Smooth muscle cell of the brain vasculature (primary cell): ENCODE data around the gene ERGIC3.
"Not testable (repeated sequence)": the region's sequence is repeated elsewhere in the genome, so short reads cannot be mapped to it uniquely, and the experiment has no call there.

Source experiments
- DNase-seq: peaks from one replicate; pipeline ENCODE4 v3.0.0-alpha.2; 2012; ENCODE audit warnings: low read depth, low spot score

ERGIC3 gene

GRCh38 chr20:35517767-35518166 is 24.1 kb upstream of the ERGIC3 start:
- not testable (repeated sequence) for DNase-seq

DNA sequence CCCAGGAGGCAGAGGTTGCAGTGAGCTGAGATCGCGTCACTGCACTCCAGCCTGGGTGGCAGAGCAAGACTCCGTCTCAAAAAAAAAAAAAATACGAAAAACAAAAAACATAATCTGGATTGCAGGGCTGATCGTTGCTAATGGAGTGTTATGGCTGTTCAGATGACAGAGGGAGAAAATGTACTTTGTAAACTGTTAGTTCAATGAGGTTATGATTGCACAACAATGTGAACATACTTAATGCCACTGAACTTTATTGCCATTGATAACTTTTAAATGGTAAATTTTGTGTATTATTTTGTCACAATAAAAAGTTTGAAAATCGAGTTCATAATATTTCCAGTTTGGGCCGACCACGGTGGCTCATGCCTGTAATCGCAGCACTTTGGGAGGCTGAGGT is 22.9 kb upstream of the ERGIC3 start:
- no peak for DNase-seq

DNA sequence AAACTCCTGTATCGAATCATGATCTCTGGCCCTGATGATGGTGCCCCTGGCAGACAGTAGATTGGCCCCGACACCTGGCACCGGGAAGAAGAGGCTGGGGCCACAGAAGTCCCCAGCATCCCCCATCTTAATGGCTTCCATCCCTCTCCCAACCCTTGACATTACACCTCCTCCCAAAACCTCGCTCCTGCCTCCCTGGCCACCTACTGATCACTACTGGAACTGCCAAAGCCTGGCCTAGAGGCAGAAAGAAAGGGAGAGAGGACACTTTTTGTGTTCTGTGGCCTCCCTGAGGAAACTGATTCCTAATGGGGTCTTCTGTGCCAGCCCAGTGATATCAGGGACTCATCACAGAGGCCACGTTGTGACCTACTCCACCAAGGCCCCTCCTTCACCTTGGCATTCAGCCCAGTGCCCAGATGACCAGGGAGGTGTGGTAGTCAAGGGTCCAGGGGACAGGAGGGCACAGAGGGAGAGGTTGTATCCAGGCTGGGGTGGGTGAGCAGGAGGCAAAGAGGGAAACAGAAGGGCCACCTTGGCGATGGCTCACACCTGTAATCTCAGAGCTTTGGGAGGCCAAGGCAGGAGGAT is 18.5 kb upstream of the ERGIC3 start:
- DNase-seq = no peak

DNA sequence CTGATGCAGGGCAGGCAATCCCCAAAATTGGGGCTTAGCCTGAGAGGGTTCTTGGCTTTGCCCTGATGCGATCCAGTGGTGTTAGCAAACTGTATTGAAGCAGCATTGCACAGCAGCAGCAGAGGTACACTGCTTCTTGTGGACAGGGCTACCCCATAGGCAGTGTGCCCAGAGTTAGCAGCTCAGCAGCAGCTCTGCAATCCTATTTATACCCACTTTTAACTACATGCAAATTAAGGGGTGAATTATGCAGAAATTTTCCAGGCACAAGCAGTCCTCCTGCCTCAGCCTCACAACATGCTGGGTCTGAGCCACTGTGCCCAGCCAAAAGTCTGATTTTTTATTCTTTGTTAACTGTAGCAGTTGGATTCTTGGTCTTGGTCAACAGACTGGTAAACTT is 16.2 kb upstream of the ERGIC3 start:
- DNase-seq = no peak

GRCh38 chr20:35527122-35527769 is 14.6 kb upstream of the ERGIC3 start:
- DNase-seq = no peak

GRCh38 chr20:35529552-35529951 is 12.3 kb upstream of the ERGIC3 start, which contains the start of gene C20orf173:
Gene C20orf173 (minus strand): TSS chr20:35529652. CDS start chr20:35529373, 279 bp downstream.
- no peak for DNase-seq

DNA sequence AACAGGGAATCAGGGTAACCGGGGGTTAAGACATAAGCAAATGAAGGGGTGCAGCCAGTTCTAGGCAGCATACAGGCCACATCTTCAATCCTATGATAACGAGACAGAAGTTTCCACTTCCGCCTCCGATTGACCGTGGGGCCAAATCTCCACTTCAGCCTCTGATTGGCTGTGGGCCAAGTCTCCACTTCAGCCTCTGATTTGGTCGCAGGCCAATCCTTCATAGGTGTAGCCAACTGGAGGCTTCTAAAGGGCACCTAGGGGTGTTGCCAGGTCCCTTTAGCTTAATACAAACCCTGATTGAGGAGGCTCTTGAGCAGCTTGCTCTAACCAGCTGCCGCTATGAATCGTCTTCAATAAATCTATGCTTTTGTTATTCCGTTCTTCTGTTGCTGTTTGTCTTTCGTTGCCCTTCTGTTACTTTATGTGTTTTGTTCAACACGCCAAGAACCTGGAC is 2.1 kb upstream of the ERGIC3 start:
- DNase-seq = no peak

GRCh38 chr20:35541118-35541782 is 628 bp upstream of the ERGIC3 start:
- no peak for DNase-seq

GRCh38 chr20:35542990-35543389 is 1.1 kb downstream of the ERGIC3 start:
- no peak for DNase-seq

DNA sequence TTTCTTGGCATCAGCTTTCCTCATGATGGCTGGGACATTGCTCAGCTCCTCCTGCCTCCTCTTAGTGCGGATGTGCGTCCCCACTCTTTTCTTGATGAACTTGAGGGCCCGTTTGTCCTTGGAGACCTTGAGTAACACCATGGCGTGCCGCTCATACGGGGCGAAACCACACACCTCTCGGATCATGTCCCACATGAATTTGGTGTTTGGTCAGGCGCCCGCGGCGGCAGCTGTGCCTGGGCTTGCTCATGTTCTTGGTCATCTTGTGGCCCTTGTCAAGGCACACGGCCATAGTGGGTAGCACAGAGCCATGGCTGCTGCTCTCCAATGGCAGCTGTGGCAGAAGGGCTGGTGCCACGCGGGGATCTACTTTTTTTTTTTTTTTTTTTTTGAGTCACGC is 2.6 kb downstream of the ERGIC3 start:
- no peak for DNase-seq

- DNase-seq = peak; percentile 50
Observed at GRCh38 chr20:35544941-35545340, 3.1 kb downstream of the ERGIC3 start.

DNA sequence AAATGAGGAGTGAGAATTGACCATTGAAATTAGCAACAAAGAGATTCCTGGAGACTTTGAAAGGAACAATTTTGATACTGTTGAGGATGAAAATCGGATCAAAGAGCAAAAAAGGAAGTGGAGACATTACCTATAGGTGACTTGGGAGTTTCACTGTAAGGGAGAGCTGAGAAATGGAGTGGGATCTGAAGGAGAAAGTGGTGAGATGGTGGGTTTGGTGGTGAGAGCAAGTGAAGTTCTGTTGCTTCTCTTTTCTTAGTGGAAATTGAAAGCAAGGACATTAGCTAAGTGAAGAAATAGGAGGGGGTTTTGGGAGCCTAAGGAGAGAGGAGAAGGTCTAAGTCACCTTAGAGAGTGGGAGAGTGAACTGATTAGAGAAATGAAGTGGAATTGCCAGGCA is 4.2 kb downstream of the ERGIC3 start:
- no peak for DNase-seq

DNA sequence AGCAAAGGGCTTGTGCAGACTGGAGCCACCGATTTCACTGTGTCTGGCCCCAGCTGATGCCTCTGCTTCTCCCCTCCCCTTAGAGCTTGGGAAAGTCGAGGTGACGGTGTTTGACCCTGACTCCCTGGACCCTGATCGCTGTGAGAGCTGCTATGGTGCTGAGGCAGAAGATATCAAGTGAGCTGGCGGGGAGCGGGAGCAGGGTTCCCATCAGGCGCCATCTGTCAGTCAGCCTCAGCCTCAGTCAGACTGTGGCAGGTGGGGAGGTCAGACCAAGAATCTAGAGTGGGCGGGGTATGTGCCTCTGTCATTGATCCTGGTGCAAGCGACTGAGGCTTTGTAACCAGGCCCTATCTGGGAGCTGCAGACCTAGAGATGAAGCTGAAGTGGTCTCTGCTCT is 5.5 kb downstream of the ERGIC3 start:
- DNase-seq = no peak

- no peak for DNase-seq
Observed at GRCh38 chr20:35551503-35551902, 9.6 kb downstream of the ERGIC3 start.

DNA sequence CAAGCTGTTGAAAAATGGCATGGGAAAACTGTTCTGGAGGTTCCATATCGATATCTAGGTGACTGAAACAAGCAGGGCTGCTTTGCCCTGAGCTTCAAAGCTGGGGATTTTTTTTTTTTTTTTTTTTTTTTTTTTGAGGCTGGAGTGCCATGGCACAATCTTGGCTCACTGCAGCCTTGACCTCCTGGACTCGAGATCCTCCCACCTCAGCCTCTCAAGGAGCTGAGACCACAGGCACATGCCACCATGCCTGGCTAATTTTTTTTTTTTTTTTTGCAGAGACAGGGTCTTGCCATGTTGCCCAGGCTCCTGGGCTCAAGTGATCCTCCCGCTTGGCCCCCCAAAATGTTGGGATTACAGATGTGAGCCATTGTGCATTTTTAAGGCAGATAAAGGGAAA is 11.0 kb downstream of the ERGIC3 start:
- no peak for DNase-seq

DNA sequence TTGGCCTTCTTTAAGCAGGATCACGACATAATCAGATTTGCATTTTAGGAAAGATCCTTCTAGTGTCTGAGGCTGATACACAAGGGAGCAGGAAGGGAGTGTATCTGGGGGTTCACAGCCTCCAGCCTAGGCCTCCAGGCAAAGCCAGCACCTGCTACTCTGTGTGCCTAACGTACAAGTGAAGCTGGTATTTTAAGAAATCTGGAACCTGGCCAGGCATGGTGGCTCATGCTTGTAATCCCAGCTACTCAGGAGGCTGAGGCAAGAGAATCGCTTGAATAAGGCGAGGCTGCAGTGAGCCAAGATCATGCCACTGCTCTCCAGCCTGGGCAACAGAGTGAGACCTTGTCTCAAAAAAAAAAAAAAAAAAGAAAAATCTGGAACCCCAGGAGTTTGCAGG is 13.6 kb downstream of the ERGIC3 start:
- not testable (repeated sequence) for DNase-seq

DNA sequence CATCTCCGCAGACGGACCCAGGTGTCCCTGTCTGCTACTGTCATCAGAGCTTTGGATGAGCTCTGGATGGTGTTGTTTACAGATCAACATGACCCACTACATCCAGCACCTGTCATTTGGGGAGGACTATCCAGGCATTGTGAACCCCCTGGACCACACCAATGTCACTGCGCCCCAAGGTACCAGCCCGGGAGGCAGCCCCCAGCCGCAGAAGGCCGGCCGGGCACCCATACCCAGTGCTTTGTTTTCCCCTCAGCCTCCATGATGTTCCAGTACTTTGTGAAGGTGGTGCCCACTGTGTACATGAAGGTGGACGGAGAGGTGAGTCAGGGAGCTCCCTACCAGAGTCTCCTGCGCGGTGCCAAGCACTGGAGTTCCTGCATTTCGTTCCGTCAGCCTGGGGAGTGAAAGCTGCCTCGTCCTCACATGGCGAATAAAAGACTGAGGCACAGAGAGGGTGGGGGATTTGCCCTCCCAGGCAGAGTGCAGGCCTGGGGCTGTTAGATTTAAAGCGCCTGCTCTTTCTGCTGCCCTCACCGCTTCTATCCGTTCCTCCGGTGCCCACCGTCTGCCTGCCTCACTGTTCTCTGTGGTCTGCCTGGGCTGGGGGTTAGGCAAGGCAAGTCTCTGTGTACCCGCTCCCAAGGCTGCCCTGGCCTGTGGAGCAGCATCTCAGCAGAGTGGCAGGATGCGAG is 14.2 kb downstream of the ERGIC3 start:
- no peak for DNase-seq

GRCh38 chr20:35556871-35557270 is 15.0 kb downstream of the ERGIC3 start:
- no peak for DNase-seq

DNA sequence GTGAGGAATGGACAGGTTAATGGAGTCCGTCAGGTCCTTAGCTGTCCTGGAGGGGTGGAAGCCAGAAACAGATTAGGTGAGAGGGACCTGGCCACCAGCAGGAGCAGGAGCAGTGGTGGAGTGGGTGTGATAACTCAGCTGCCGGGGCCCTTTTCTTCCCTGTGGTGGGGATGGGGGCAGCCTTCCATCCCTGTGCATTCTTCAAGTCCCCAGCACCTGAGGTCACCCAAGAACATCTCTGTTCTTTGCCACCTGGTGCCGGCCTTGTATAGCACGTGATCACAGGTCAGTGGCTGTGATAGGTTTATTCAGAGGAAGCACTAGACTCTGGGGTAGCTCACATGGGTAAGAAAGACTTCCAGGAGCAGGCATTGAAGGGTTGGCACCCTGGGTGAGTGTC is 16.6 kb downstream of the ERGIC3 start:
- no peak for DNase-seq

DNA sequence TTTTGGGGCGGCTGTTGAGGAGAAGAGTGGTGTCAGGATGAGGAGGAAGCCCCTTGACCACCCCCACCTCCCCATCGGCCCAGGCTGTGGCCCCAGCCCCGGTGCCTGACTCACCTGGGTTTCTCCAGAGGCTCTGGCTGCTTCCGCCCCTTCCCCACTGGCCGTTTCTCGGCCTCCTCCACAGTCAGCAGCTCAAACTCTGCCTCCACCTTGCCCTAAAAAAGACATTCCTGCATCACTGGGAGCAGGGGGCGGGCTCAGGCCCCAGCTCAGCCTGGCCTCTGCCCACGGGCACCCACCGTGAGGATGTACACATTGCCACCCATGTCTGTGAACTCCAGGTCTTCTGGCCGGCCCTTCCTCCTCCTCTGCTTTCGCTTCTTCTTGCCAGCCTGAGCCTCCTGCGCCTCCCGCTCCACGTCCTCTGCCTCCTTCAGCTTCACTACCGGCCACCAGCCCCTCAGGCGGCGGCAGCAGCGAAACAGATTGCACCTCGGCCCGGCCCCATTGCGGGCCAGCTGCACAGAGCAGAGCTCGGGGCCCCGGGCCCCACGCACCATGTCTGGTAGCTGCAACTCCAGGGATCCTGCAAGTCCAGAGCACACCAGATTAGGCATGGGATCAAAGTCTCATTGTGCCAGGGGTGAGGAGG is 17.3 kb downstream of the ERGIC3 start:
- no peak for DNase-seq

DNA sequence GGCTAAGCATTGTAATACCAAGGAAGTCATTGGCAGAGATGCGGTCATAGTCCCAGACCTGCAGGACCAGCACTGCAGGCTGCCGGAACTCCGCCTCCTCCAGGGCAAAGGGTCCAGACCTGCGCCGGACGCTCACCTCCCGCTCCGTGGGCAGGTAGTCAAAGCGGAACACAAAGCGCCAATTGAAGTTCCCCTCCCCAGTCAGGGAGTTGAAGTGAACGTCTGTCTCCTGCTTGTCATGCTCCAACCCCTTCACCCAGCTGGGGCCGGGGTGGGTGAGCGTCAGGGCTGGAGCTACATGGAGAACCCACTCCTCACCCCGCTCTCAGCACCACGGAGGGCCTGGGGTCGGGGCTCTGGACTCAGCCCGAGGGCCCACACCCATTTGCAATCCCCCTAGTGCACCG is 18.2 kb downstream of the ERGIC3 start:
- no peak for DNase-seq

DNA sequence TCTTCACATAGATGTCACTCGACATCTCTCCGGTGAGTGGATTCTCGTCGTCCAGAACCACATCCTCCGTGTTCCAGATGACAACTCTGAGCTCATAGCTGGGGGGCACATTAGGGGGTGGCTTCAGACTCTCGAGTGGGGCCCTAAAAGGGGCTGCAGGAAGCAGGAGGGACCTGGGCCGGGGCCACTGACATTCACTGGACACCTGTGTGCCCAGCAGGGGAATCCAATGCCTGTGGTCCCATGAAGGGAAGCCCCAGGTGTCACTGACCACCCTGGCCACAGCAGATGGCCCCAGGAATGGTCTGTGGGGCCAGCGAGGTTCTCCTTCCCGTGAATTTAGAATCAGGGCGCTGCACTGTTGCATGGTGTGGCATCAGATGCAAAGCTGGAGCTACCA is 18.7 kb downstream of the ERGIC3 start:
- no peak for DNase-seq
